GM23338 (cell line): ENCODE measurements around the gene FOXJ1. TPM values are rescaled to one million over a fixed set of nuclear protein-coding genes. Genes with fewer than 3 reads are reported as not detected.

Source experiments
- ATAC-seq: fragments of 200-7000 bp; cut with Tn5 transposase; 3 replicates; pipeline ENCODE4 v1.9.1; 2020
- DNase-seq: peaks from one replicate; pipeline ENCODE4 v3.0.0-alpha.2; 2015; ENCODE audit warnings: low spot score
- H2AFZ ChIP-seq: fragments of 200-600 bp; sonication (generic); 2 replicates; pipeline ENCODE4 v1.8.0; 2016; ENCODE audit warnings: antibody characterized with exemption, mild to moderate bottlenecking, moderate library complexity
- H3F3A ChIP-seq: fragments of 200-600 bp; sonication (generic); replicated peaks from 2 replicates; pipeline ENCODE4 v1.8.0; 2017; ENCODE audit warnings: antibody characterized with exemption, mixed run types, low read depth
- H3K27ac ChIP-seq: fragments of 200-600 bp; sonication (generic); 2 replicates; pipeline ENCODE4 v1.6.1; 2016; ENCODE audit warnings: low read depth
- H3K27me3 ChIP-seq: fragments of 200-600 bp; sonication (generic); 2 replicates; pipeline ENCODE4 v1.8.0; 2016; ENCODE audit warnings: mild to moderate bottlenecking, mixed run types, moderate library complexity; ENCODE audit not compliant: insufficient read depth
- H3K36me3 ChIP-seq: fragments of 200-600 bp; sonication (generic); 2 replicates; pipeline ENCODE4 v1.8.0; 2016; ENCODE audit warnings: mild to moderate bottlenecking; ENCODE audit not compliant: insufficient read depth
- H3K4me1 ChIP-seq: fragments of 200-600 bp; sonication (generic); 2 replicates; pipeline ENCODE4 v1.8.0; 2016; ENCODE audit warnings: mild to moderate bottlenecking, moderate library complexity; ENCODE audit not compliant: insufficient read depth
- H3K4me2 ChIP-seq: fragments of 200-600 bp; sonication (generic); 2 replicates; pipeline ENCODE4 v1.7.1; 2017; ENCODE audit warnings: mixed run types
- H3K4me3 ChIP-seq: fragments of 200-600 bp; sonication (generic); 2 replicates; pipeline ENCODE4 v1.6.1; 2016; ENCODE audit warnings: mixed run types
- H3K79me2 ChIP-seq: fragments of 200-600 bp; sonication (generic); replicated peaks from 2 replicates; pipeline ENCODE4 v1.8.0; 2017; ENCODE audit warnings: mild to moderate bottlenecking; ENCODE audit not compliant: insufficient read depth
- H3K9me2 ChIP-seq: fragments of 200-600 bp; sonication (generic); 2 replicates; pipeline ENCODE4 v1.8.0; 2017; ENCODE audit not compliant: insufficient read depth
- H4K20me1 ChIP-seq: fragments of 200-600 bp; sonication (generic); replicated peaks from 2 replicates; pipeline ENCODE4 v1.8.0; 2017; ENCODE audit warnings: mild to moderate bottlenecking; ENCODE audit not compliant: insufficient read depth
- H3K27ac Mint-ChIP-seq: 2 replicates; pipeline ENCODE4 v1.8.0; 2020; ENCODE audit warnings: inconsistent platforms, mild to moderate bottlenecking, moderate library complexity, mixed read lengths
- H3K27me3 Mint-ChIP-seq: 3 replicates; pipeline ENCODE4 v1.8.0; 2022; ENCODE audit warnings: low read depth, mild to moderate bottlenecking, moderate library complexity, mixed read lengths, inconsistent platforms; ENCODE audit not compliant: insufficient read depth, poor library complexity
- H3K36me3 Mint-ChIP-seq: 3 replicates; pipeline ENCODE4 v1.8.0; 2021; ENCODE audit warnings: low read depth, mild to moderate bottlenecking, inconsistent platforms, moderate library complexity, mixed read lengths
- H3K4me1 Mint-ChIP-seq: 3 replicates; pipeline ENCODE4 v1.8.0; 2020; ENCODE audit warnings: mild to moderate bottlenecking, inconsistent platforms, mixed read lengths
- H3K4me3 Mint-ChIP-seq: 3 replicates; pipeline ENCODE4 v1.8.0; 2021; ENCODE audit warnings: moderate library complexity, mild to moderate bottlenecking, inconsistent platforms, mixed read lengths
- H3K9me3 Mint-ChIP-seq: 3 replicates; pipeline ENCODE4 v1.8.0; 2020; ENCODE audit warnings: moderate library complexity, mild to moderate bottlenecking, inconsistent platforms, mixed read lengths
- CREB1 ChIP-seq: fragments of 250-450 bp; sonication (Bioruptor Pico); IDR thresholded peaks from 2 replicates; pipeline ENCODE4 v1.5.0; 2020; ENCODE audit warnings: low read depth, mild to moderate bottlenecking, moderate library complexity
- ETS1 ChIP-seq: IDR thresholded peaks from 2 replicates; pipeline ENCODE4 v1.6.1; 2016; ENCODE audit warnings: antibody characterized with exemption
- EZH2 ChIP-seq: fragments of 200-600 bp; sonication (generic); IDR thresholded peaks from one replicate; pipeline ENCODE4 v1.8.0; 2017; ENCODE audit warnings: antibody characterized with exemption, mild to moderate bottlenecking, low read depth; ENCODE audit not compliant: unreplicated experiment
- EZH2phosphoT487 ChIP-seq: fragments of 200-600 bp; sonication (generic); IDR thresholded peaks from one replicate; pipeline ENCODE4 v1.8.1; 2018; ENCODE audit warnings: antibody characterized with exemption; ENCODE audit not compliant: unreplicated experiment
- JUNB ChIP-seq: IDR thresholded peaks from one replicate; pipeline ENCODE4 v1.6.1; 2016; ENCODE audit warnings: antibody characterized with exemption; ENCODE audit not compliant: unreplicated experiment
- NANOG ChIP-seq: IDR thresholded peaks from 2 replicates; pipeline ENCODE4 v1.6.1; 2016; ENCODE audit warnings: antibody characterized with exemption, borderline replicate concordance
- POLR2AphosphoS5 ChIP-seq: IDR thresholded peaks from 2 replicates; pipeline ENCODE4 v1.6.1; 2016; ENCODE audit warnings: antibody characterized with exemption, low read depth
- REST ChIP-seq: IDR thresholded peaks from one replicate; pipeline ENCODE4 v1.6.1; 2018; ENCODE audit warnings: antibody characterized with exemption; ENCODE audit not compliant: unreplicated experiment
- STAT1 ChIP-seq: IDR thresholded peaks from one replicate; pipeline ENCODE4 v1.6.1; 2016; ENCODE audit warnings: antibody characterized with exemption; ENCODE audit not compliant: unreplicated experiment
- ZNF114 ChIP-seq: fragments of 250-450 bp; sonication (Bioruptor Pico); IDR thresholded peaks from 2 replicates; pipeline ENCODE4 v1.5.0; 2020; ENCODE audit warnings: mild to moderate bottlenecking, moderate library complexity
- ZNF331 ChIP-seq: fragments of 250-450 bp; sonication (Bioruptor Pico); IDR thresholded peaks from 2 replicates; pipeline ENCODE4 v1.5.0; 2020; ENCODE audit warnings: low read depth, mild to moderate bottlenecking, moderate library complexity
- polyA plus RNA-seq: library from polyadenylated mRNA; unstranded; fragments of >200 nt; fragmentation: Nextera tagmentation; extraction: Ambion mirVana; gene quantifications from 2 replicates; pipeline ENCODE4 v1.2.1, GENCODE V29; 2016
- total RNA-seq: library from RNA; depleted of rRNA; stranded (reverse); fragments of >200 nt; shearing (Covaris generic); gene quantifications from 2 replicates; pipeline ENCODE4 v1.2.3, GENCODE V29; 2014
- TF ChIP-seq, protein P1 (sequence below), 2 experiments: fragments of 200-600 bp in 1 of 2; sonication (generic) in 1 of 2; conservative IDR thresholded peaks; 2 replicates each; pipeline versions ENCODE4 v1.5.1 to v1.6.1; 2016 to 2017; ENCODE audit warnings: antibody characterized with exemption in 2 of 2, low read depth in 2 of 2, mild to moderate bottlenecking in 2 of 2, moderate library complexity in 1 of 2

The FOXJ1 gene
- total and polyA plus RNA-seq, 2 experiments from 2014 or later: 2.3 to 12.3 TPM

DNA sequence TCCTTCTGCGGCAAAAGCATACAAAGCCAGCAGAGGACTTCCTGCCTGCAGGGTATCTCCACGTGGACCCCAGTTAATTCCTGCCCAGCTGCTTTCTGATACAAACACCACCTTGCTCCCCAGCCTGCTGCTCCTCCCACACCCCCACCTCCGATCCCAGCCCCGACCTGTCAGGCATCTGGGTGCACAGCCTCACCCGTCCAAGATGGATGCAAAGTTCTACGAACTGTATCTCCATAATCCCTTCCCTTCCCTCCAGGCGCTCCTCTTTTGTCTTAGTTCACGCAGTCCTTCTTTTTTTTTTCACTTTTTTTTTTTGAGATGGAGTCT lies 15.6 kb upstream of the FOXJ1 start:
- peaks cover 33% of the 10 kb centered on the region for H3K4me1 Mint-ChIP-seq
- no peak for ATAC-seq
- Histone ChIP-seq H3K36me3 (no peaks in the 10 kb centered on the region), H3K4me3 (no peak overlapping the region), H3K27me3 (no peaks in the 10 kb centered on the region), H3K27ac (no peak overlapping the region), H3F3A (peaks cover 2% of the 10 kb centered on the region; the same call in 1 of the 2 replicates), H3K4me1 (peaks cover 8% of the 10 kb centered on the region), H3K79me2 (no peaks in the 10 kb centered on the region), H3K4me2 (no peak overlapping the region), H3K9me2 (no peaks in the 10 kb centered on the region), H4K20me1 (no peaks in the 10 kb centered on the region), H2AFZ (no peak overlapping the region)
- peaks cover 8% of the 10 kb centered on the region; the same call in 2 of the 3 replicates for H3K36me3 Mint-ChIP-seq
- TF ChIP-seq NANOG: no peak
- no peak for TF ChIP-seq ZNF114 (CRISPR knock-in tag)
- no peak for TF ChIP-seq STAT1
- TF ChIP-seq JUNB: no peak
- no peak for TF ChIP-seq ZNF331 (CRISPR knock-in tag)
- no peak for TF ChIP-seq ETS1
- no peak for TF ChIP-seq CREB1 (CRISPR knock-in tag)
- no peak for TF ChIP-seq EZH2phosphoT487
- no peak for TF ChIP-seq EZH2
- H3K27ac Mint-ChIP-seq: peak overlapping the region; percentile 30; the same call in 1 of the 2 replicates
- no peak overlapping the region for H3K4me3 Mint-ChIP-seq
- no peak for DNase-seq
- H3K27me3 Mint-ChIP-seq: peaks cover 1% of the 10 kb centered on the region
- H3K9me3 Mint-ChIP-seq: no peaks in the 10 kb centered on the region

DNA sequence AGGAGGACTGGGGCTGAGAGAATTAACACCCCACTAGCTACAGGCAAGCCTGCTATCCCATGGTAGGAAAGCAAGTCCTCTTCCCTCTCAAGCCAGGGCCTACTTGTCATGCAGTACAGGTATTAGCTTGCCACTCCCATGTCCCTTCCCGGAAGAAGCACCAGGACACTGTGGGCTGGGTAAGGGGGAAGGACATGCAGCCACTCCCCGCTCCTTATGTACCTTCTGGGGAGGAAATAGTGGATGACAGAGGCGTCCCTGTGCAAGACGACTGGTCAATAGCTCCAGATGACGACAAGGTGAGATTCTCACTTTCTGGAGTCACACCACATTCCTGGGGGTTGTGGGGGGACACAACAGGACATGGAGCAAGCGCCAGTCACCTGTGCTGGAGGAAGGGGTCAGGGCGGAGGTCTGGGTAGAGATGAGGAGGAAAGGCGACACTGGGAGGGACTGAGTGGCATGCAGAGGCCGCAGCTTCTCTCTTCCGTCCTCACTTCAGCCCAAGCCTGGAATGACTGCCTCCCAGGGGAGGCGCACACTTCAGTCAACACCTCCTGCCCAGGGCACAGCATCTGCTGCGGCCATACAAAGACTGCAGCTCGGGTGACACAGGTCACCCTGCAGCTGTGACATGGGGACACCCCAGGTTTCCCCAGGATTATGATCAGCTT lies 15.1 kb upstream of the FOXJ1 start:
- H3K4me2 ChIP-seq: no peak overlapping the region
- H3K36me3 ChIP-seq: no peaks in the 10 kb centered on the region
- peaks cover 33% of the 10 kb centered on the region for H3K4me1 Mint-ChIP-seq
- no peaks in the 10 kb centered on the region for H3K9me3 Mint-ChIP-seq
- H3K4me3 ChIP-seq: no peak overlapping the region
- H3K27me3 Mint-ChIP-seq: peaks cover 1% of the 10 kb centered on the region
- H3K27me3 ChIP-seq: no peaks in the 10 kb centered on the region
- DNase-seq (no peak), ATAC-seq (no peak; the same call in 2 of the 3 replicates)
- H3K27ac ChIP-seq: no peak overlapping the region
- no peaks in the 10 kb centered on the region for H3K79me2 ChIP-seq
- no peaks in the 10 kb centered on the region for H4K20me1 ChIP-seq
- H3K4me3 Mint-ChIP-seq: no peak overlapping the region
- peaks cover 8% of the 10 kb centered on the region; the same call in 2 of the 3 replicates for H3K36me3 Mint-ChIP-seq
- peaks cover 8% of the 10 kb centered on the region for H3K4me1 ChIP-seq
- H3F3A ChIP-seq: peaks cover 2% of the 10 kb centered on the region; the same call in 1 of the 2 replicates
- peak overlapping the region; percentile 30; the same call in 1 of the 2 replicates for H3K27ac Mint-ChIP-seq
- no peak overlapping the region for H2AFZ ChIP-seq
- H3K9me2 ChIP-seq: no peaks in the 10 kb centered on the region
- TF ChIP-seq REST (no peak), ETS1 (no peak), JUNB (no peak), ZNF114 (CRISPR knock-in tag) (no peak), STAT1 (no peak), CREB1 (CRISPR knock-in tag) (no peak), ZNF331 (CRISPR knock-in tag) (no peak), EZH2phosphoT487 (no peak), EZH2 (no peak), POLR2AphosphoS5 (no peak)
- TF ChIP-seq, protein P1, sequence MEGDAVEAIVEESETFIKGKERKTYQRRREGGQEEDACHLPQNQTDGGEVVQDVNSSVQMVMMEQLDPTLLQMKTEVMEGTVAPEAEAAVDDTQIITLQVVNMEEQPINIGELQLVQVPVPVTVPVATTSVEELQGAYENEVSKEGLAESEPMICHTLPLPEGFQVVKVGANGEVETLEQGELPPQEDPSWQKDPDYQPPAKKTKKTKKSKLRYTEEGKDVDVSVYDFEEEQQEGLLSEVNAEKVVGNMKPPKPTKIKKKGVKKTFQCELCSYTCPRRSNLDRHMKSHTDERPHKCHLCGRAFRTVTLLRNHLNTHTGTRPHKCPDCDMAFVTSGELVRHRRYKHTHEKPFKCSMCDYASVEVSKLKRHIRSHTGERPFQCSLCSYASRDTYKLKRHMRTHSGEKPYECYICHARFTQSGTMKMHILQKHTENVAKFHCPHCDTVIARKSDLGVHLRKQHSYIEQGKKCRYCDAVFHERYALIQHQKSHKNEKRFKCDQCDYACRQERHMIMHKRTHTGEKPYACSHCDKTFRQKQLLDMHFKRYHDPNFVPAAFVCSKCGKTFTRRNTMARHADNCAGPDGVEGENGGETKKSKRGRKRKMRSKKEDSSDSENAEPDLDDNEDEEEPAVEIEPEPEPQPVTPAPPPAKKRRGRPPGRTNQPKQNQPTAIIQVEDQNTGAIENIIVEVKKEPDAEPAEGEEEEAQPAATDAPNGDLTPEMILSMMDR (conservative IDR thresholded peaks at IDR 0.05; ENCODE audit: low read depth in 2 of 2): no peak
